ENCODE results near the gene SYTL3. TPM values are rescaled to one million over a fixed set of nuclear protein-coding genes. Genes with fewer than 3 reads are reported as not detected.
"Not testable (repeated sequence)": the region's sequence is repeated elsewhere in the genome, so short reads cannot be mapped to it uniquely, and the experiment has no call there.

Gene SYTL3
- total RNA-seq, 1 donor from 2014 or later, result 5.7 TPM

GRCh38 chr6:158677906-158678578 lies 28.2 kb downstream of the SYTL3 start:
- intact Hi-C loops (cut with DNase I), result no loop called here
- DNase-seq (ENCODE audit: low spot score), result peak; percentile 41

GRCh38 chr6:158680015-158680414 lies 30.2 kb downstream of the SYTL3 start:
- intact Hi-C loops (cut with DNase I), result no loop called here
- DNase-seq (ENCODE audit: low spot score), result no peak

GRCh38 chr6:158680481-158680880 lies 30.6 kb downstream of the SYTL3 start:
- DNase-seq (ENCODE audit: low spot score), result no peak
- intact Hi-C loops (cut with DNase I), result no loop called here

DNA sequence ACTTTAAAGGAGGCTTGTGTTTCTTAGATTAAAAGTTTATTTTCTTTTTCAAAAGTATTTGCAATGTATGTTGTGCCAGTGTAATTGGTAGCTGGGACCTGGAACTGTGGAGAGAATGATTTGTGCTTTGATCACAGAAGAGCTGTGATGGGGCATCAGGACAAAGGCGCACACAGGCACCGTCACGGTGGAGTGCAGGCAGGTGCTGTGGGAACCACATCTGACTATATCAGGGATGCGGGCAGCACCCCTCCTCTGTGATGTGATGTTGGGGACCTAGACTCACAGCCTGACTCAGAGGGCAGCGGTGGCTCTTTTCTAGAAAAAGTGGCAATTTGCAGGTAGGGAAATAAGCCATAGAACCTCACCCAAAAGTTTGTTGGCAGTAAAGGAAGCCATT lies 34.5 kb downstream of the SYTL3 start:
- intact Hi-C loops (cut with DNase I), result no loop called here
- DNase-seq (ENCODE audit: low spot score), result no peak

GRCh38 chr6:158684745-158685324 lies 35.0 kb downstream of the SYTL3 start:
- intact Hi-C loops (cut with DNase I), result no loop called here
- no peak for DNase-seq (ENCODE audit: low spot score)

GRCh38 chr6:158686311-158686710 lies 36.5 kb downstream of the SYTL3 start:
- intact Hi-C loops (cut with DNase I), result no loop called here
- no peak for DNase-seq (ENCODE audit: low spot score)

DNA sequence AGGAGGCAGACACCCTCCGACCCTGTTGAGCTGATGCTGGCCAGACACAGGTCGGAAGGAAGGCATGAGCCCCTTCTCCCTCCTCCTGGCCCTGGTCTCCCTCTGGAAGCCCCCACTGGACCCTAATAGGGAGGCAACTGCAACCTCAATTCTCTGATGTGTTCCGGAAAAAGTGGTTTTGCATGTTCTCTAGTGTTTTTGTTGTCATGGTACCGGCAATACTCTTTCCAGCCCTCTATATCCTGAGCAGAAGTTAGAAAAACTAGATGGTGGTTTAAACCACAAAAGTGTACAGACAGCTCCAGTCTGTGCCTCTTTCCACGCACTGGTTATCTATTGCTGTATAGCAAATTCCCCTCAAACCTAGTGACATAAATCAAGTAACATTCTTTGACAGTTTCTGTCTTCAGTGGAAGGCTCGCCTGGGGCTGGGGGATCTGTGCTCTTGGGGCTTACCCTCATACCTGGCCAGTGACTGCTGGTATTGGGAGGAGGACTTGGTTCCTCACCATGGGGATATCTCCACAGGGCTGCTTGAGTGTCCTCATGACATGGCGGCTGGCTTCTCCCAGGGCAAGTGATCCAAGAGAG lies 37.0 kb downstream of the SYTL3 start:
- no peak for DNase-seq (ENCODE audit: low spot score)
- intact Hi-C loops (cut with DNase I), result no loop called here

DNA sequence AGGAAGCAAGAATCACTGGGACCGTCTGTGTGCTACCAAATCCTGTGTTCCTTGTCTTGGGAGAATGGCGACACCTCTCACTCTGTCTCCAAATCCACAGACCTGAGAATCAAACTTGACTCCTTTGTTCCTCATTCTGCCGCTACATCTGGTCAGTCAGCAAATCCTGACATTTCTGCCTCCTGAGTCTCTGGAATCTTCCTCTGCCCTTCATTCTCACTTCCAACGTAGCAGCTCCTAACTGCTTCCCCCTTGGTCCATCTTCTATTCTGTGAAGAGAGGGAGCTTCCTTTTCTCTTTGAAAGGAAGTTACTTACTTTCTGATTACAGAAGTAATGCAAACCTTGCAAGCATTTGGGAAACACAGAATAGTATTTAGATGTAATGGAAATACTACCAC lies 37.7 kb downstream of the SYTL3 start:
- intact Hi-C loops (cut with DNase I), result no loop called here
- DNase-seq (ENCODE audit: low spot score), result no peak

GRCh38 chr6:158688860-158689259 lies 39.0 kb downstream of the SYTL3 start:
- DNase-seq (ENCODE audit: low spot score), result no peak
- intact Hi-C loops (cut with DNase I), result no loop called here

GRCh38 chr6:158694913-158695312 lies 45.1 kb downstream of the SYTL3 start:
- intact Hi-C loops (cut with DNase I), result loop anchor here (5.0 to 10.0 kb wide), 2 partner anchors 68 to 480 kb away; no protein-coding TSS in a partner anchor
- no peak for DNase-seq (ENCODE audit: low spot score)

DNA sequence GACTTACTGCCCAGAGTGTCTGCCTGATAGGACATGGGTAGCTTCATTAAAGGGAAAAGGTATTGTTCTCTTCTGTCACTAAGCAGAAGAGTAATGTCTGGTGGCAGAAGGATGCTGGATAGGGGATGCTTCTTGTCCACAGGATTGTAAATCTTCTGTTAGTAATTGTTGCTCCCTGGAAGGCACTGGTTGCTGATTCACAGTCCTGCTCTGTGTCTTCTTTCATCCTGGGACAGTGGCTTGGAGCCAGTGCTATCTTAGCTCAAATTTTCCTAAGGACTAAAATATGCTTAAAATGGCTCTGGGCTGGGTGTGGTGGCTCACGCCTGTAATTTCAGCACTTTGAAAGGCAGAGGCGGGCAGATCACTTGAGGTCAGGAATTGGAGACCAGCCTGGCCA lies 48.0 kb downstream of the SYTL3 start:
- peak; percentile 14 for DNase-seq (ENCODE audit: low spot score)
- intact Hi-C loops (cut with DNase I), result loop anchor here (10.0 kb wide), 1 partner anchor 483 kb away; no protein-coding TSS in a partner anchor

GRCh38 chr6:158698931-158699330 lies 49.1 kb downstream of the SYTL3 start:
- peak; percentile 44 for DNase-seq (ENCODE audit: low spot score)
- intact Hi-C loops (cut with DNase I), result loop anchor here (10.0 kb wide), 1 partner anchor 484 kb away; no protein-coding TSS in a partner anchor

GRCh38 chr6:158701268-158701667 lies 51.4 kb downstream of the SYTL3 start:
- intact Hi-C loops (cut with DNase I), result loop anchor here (5.0 to 10.0 kb wide), 2 partner anchors 116 to 434 kb away; partner anchors contain the start of gene EZR
- DNase-seq (ENCODE audit: low spot score), result not testable (repeated sequence)

- DNase-seq (ENCODE audit: low spot score), result no peak
- intact Hi-C loops (cut with DNase I), result loop anchor here (5.0 to 10.0 kb wide), 2 partner anchors 114 to 432 kb away; partner anchors contain the start of gene EZR
Observed at GRCh38 chr6:158703111-158703836, 53.4 kb downstream of the SYTL3 start.

DNA sequence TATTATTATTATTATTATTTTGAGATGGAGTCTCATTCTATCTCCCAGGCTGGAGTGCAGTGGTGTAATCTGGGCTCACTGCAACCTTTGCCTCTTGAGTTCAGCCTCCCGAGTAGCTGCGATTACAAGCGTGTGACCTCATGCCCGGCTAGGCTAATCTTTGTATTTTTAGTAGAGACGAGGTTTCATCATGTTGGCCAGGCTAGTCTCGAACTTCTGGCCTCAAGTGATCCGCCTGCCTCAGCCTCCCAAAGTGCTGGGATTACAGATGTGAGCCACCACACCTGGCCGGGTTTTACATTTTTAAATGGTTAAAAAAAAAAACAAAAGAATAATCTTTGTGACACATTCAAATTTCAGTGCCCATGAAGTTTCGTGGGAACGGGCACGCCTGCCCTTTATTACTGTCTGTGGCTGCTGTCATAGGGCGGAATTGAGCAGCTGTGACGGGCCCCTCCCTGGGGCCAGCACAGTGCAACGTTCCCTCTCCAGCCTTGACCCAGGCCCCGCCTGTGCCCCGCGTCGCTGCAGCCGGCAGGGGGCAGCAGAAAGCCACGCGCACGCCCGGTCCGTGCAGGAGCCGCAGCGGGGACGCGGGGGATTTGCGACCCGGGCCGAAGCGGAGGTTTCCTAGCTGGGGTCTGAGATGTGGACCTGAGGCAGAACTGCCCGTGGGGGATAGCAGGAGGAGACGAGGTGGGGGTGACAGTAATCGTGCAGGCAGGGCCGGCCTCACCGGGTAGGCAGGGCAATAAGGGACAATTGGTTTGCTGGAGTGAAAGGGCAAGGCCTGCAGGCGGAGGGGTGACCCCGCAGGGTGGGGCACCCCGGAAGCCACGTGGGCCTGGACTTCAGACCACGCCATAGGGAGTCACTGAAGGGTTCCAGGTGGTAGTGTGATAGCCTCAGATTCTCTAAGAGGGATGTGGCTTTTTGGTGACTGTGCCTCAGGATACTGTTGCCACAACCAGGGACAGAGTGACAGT lies 54.3 kb downstream of the SYTL3 start:
- intact Hi-C loops (cut with DNase I), result loop anchor here (2.0 to 10.0 kb wide), 3 partner anchors 113 to 431 kb away; partner anchors contain the start of gene EZR
- peak; percentile 92 for DNase-seq (ENCODE audit: low spot score)

DNA sequence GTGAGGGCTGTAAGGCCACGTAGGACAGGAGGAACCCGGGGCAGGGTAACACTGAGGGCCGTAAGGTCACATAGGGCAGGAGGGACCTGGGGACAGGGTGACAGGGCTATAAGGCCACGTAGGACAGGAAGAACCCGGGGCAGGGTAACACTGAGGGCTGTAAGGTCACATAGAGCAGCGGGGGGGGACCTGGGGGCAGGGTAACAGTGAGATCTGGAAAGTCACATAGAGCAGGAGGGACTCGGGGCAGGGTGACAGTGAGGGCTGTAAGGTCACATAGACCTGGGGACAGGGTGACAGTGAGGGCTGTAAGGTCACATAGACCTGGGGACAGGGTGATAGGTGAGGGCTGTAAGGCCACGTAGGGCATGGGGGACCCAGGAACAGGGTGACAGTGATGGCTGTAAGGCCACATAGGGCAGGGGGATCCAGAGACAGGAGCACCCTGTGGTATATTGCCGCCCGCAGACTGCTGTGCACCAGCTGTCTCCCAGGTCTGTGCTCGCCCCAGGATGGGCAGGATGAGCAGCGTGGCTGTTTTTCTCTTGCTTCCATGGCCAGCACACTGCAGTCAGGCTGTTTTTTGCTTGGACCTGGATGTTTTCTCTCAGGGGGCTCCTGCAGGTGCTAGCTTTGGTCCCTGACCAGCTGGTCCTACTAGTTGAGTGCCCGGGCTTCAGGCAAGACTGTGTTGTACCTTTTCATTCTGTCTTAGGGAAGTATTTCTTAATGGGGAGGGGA lies 55.7 kb downstream of the SYTL3 start:
- intact Hi-C loops (cut with DNase I), result loop anchor here (2.0 to 10.0 kb wide), 5 partner anchors 63 to 429 kb away; partner anchors contain the start of gene DYNLT1

DNA sequence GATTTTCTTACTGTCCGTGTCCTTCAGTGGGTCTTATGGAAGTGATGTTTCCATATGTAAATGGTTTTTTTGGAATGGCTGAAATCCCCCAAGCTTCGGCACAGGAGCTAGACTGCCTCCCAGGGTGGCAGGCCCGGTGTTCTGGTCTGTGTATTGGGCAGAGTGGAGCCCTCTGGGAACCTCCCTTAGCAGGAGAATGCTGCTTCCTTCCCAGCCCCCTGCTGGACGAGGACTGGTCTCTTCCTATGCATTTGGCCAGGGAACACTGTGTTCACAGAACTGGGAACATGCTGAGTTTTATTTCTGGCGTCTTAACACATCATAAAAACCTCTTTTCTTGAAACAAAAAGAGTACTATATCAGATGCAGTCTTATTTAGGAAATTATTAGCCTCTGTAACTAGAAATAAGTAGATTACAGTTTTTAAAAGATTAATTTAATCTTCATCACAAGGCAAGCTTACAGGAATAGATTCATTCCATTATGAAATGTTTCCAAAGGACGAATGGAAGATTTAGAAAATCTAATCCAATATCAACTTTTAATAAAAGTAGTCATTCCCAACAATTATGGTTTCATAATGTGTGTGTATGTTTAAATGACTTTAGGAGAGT lies 56.6 kb downstream of the SYTL3 start:
- DNase-seq (ENCODE audit: low spot score), result no peak
- intact Hi-C loops (cut with DNase I), result loop anchor here (5.0 to 10.0 kb wide), 4 partner anchors 64 to 428 kb away; partner anchors contain the start of gene DYNLT1

More for the DNA sequence above, 55.7 kb downstream of the SYTL3 start:
- no peak for DNase-seq (ENCODE audit: low spot score)
